Ovary (tissue), 9 donors: ENCODE measurements around the gene PERM1. TPM values are rescaled to one million over a fixed set of nuclear protein-coding genes. Genes with fewer than 3 reads are reported as not detected.

Experiments
- DNase-seq, 5 donors: peaks; one replicate each; pipeline ENCODE4 v3.0.0-alpha.2; 2019 to 2020
- H3K27ac ChIP-seq, 2 donors: fragments of 200-600 bp; one replicate each; pipeline versions ENCODE4 v1.5.1 to v1.8.0; 2019 to 2022
- H3K27me3 ChIP-seq: fragments of 200-600 bp; one replicate; pipeline ENCODE4 v1.8.0; 2022
- H3K36me3 ChIP-seq: fragments of 200-600 bp; sonication (generic); one replicate; pipeline ENCODE4 v1.5.1; 2019
- H3K4me1 ChIP-seq: one replicate; pipeline ENCODE4 v1.8.1; 2013; ENCODE audit warnings: mild to moderate bottlenecking, moderate library complexity; ENCODE audit not compliant: insufficient read depth
- H3K4me3 ChIP-seq: fragments of 200-600 bp; sonication (generic); one replicate; pipeline ENCODE4 v1.5.1; 2017
- H3K9me3 ChIP-seq, 2 donors: fragments of 200-600 bp in 1 of 2; sonication (generic) in 1 of 2; one replicate each; pipeline versions ENCODE4 v1.5.1 to v1.8.1; 2013 to 2019; ENCODE audit warnings: mild to moderate bottlenecking in 1 of 2, moderate library complexity in 1 of 2
- EP300 ChIP-seq: sonication (generic); formaldehyde crosslinking; IDR thresholded peaks from one replicate; pipeline ENCODE4 v1.6.1; 2017; ENCODE audit warnings: antibody characterized with exemption
- POLR2A ChIP-seq: fragments of 450-650 bp; IDR thresholded peaks from one replicate; pipeline ENCODE4 v1.6.1; 2017; ENCODE audit warnings: antibody characterized with exemption, mild to moderate bottlenecking, moderate library complexity
- WGBS, 3 donors: extraction: QIAGEN DNeasy Blood & Tissue Kit in 1 of 3; methylation state at CpG; one replicate each; pipeline versions ENCODE4 v1.1.5 to v1.1.7; 2013 to 2017; 5-methylcytosine and 5-hydroxymethylcytosine counted together
- intact Hi-C, 4 donors: fragments of 100-400 bp; cut with DNase I; formaldehyde crosslinking; loops; one replicate each; pipeline versions ENCODE4 v1.11.0 to v1.15.1; 2022 to 2023
- polyA plus RNA-seq, 2 donors: library from polyadenylated mRNA; stranded (reverse); fragments of 200-250 nt in 1 of 2; fragments of 350-450 nt in 1 of 2; fragmentation: Illumina TruSeq in 1 of 2; extraction: RNeasy Lipid Tissue Mini Kit (QIAGEN cat#74804) in 1 of 2; gene quantifications; one replicate each; pipeline ENCODE4 v1.2.3, GENCODE V29; 2013 to 2014
- total RNA-seq, 7 donors: library from RNA; depleted of rRNA in 2 of 7; stranded (reverse); fragments of >200 nt in 2 of 7; fragmentation: NEBNext Ultra II Directional in 3 of 7; extraction: Animal tissue kit (Norgen Biotek cat#: 25700) in 3 of 7; gene quantifications; one replicate each; pipeline versions ENCODE4 v1.1.0 to v1.2.4, GENCODE V29; 2016 to 2023
- TF ChIP-seq, protein P1 (sequence below), 3 donors: fragments of 450-650 bp in 2 of 3; fragments of 200-600 bp in 1 of 3; IDR thresholded peaks; one replicate each; pipeline versions ENCODE4 v1.5.1 to v1.8.0; 2016 to 2022; ENCODE audit warnings: antibody characterized with exemption in 3 of 3, mild to moderate bottlenecking in 1 of 3
- donor health status: DM: no; HTN: no; CAD: no; lungs with moderate emphysema.
- donor health status: DM: no; HTN: no; CAD: no.
- donor health status: Bipolar disorder and iron deficiency.
- donor health status: DM: yes; HTN: yes; CAD: no.
- donor health status: DM: no; HTN: no; CAD: no.
- donor health status: DM: yes; HTN: yes; CAD: no.

PERM1 gene
- total and polyA plus RNA-seq, 9 donors = 0.07 to 0.34 (median 0.28) TPM; not detected in 4

DNA sequence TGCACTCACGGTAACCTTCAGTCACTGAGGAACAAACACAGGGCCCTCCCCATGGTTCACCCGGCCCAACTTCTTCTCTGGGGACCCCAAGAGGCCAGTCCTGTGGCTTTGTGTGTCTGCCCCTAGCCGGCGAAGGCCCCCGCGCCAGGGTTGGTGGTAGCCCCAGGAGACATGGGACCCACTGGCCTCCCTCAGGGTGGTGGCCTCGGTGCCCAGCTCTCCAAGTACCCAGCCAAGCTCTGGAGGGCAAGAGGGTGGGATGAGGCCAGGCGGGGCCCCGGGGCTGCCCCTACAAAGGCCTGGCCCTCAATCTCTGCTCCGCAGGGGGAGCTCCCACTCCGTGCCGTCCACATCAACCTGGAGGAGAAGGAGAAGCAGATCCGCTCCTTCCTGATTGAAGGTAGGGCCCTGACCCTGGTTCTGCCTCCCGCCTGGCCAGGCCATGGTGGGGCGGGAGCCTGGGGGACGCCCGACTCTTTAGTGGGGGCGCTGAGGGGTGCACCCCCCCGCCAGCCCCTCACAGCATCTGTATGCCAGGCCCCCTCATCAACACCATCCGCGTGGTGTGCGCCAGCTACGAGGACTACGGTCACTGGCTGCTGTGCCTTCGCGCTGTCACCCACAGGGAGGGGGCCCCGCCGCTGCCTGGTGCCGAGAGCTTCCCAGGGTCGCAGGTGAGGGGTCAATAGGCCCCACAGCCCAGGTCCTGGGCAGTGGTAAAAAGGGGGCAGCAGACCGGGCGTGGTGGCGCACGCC, 10.0 kb downstream of the PERM1 start:
- peaks cover 2% of the 10 kb centered on the region for H3K4me1 ChIP-seq
- TF ChIP-seq, protein P1, sequence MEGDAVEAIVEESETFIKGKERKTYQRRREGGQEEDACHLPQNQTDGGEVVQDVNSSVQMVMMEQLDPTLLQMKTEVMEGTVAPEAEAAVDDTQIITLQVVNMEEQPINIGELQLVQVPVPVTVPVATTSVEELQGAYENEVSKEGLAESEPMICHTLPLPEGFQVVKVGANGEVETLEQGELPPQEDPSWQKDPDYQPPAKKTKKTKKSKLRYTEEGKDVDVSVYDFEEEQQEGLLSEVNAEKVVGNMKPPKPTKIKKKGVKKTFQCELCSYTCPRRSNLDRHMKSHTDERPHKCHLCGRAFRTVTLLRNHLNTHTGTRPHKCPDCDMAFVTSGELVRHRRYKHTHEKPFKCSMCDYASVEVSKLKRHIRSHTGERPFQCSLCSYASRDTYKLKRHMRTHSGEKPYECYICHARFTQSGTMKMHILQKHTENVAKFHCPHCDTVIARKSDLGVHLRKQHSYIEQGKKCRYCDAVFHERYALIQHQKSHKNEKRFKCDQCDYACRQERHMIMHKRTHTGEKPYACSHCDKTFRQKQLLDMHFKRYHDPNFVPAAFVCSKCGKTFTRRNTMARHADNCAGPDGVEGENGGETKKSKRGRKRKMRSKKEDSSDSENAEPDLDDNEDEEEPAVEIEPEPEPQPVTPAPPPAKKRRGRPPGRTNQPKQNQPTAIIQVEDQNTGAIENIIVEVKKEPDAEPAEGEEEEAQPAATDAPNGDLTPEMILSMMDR (IDR thresholded peaks at IDR 0.05) = no peak
- no peak for TF ChIP-seq POLR2A
- TF ChIP-seq EP300 = no peak
- no peaks in the 10 kb centered on the region for H3K36me3 ChIP-seq
- intact Hi-C loops = no loop called here
- no peak overlapping the region for H3K27ac ChIP-seq
- no peaks in the 10 kb centered on the region for H3K27me3 ChIP-seq
- H3K4me3 ChIP-seq = no peak overlapping the region
- no peaks in the 10 kb centered on the region for H3K9me3 ChIP-seq
- 68 to 75% (median 74%) methylated on average over 29 to 34 of the region's 34 CpGs for WGBS, 3 donors
- peak in 1 of 5 donors; percentile 31 for DNase-seq

DNA sequence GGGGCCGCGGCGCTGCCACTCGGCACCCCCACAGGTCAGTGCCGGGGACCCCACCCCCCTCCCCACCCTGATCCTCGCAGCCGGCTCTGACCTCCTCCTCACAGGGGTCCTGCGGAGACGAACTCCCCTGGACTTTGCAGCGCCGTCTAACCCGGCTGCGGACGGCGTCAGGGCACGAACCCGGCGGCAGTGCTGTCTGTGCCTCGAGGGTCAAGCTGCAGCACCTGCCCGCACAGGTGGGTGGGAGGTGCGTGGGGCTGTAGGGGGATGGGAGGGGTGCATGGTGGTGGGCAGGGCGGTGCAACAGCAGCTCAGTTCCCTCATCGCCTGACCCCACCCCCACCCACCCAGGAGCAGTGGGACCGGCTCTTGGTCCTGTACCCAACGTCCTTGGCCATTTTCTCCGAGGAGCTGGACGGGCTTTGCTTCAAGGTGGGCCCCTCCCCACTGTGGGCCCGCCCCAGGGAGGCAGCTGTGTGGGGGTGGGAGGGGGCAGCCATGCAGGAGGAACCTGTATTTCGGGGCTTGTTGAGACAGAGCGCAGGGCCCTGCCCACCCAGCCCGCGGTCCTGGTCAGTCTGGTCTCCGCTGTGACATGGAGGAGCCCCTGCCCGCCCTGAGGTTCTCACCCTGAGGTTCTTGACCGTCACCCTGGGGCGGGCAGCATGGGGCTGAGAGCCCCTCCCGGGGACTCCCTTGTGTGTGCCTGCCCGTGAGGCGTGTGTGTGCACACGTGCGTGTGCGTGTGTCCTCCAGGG, 10.7 kb downstream of the PERM1 start:
- Histone ChIP-seq H3K9me3 (no peaks in the 10 kb centered on the region), H3K4me3 (no peak overlapping the region), H3K4me1 (peaks cover under 1% of the 10 kb centered on the region), H3K27me3 (no peaks in the 10 kb centered on the region), H3K27ac (no peak overlapping the region), H3K36me3 (no peaks in the 10 kb centered on the region)
- DNase-seq = peak in 1 of 5 donors; percentile 32
- intact Hi-C loops = no loop called here
- WGBS, 3 donors = 24 to 51% (median 43%) methylated on average over 17 to 42 of the region's 42 CpGs
- TF ChIP-seq EP300 = no peak
- TF ChIP-seq POLR2A = no peak
- TF ChIP-seq, protein P1 (IDR thresholded peaks at IDR 0.05) = no peak

DNA sequence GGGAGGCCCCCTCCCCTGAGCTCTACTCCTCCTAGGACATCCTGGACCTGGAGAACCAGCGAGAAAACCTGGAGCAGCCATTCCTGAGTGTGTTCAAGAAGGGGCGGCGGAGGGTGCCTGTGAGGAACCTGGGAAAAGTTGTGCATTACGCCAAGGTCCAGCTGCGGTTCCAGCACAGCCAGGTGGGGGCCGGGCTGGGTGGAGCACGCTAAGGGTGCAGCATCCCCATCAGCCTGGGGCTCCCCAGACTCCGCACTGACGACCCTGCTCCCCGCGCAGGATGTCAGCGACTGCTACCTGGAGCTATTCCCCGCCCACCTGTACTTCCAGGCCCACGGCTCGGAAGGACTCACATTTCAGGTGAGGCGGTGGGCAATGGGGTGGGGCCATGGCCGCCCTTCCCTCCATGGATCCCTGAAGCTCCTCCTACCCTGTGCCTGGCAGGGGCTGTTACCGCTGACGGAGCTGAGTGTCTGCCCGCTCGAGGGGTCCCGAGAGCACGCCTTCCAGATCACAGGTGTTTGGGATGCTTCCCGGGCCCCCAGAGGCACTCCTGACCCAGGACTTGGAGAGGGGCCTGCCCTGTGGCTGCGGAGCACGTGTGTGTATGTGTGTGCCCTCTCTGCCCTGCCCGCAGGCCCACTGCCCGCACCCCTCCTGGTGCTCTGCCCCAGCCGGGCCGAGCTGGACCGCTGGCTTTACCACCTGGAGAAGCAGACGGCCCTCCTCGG, 11.5 kb downstream of the PERM1 start:
- intact Hi-C loops = no loop called here
- H3K27me3 ChIP-seq = no peaks in the 10 kb centered on the region
- H3K27ac ChIP-seq = no peak overlapping the region
- H3K36me3 ChIP-seq = no peaks in the 10 kb centered on the region
- no peak overlapping the region for H3K4me3 ChIP-seq
- DNase-seq = no peak
- 7 to 20% (median 11%) methylated on average over 19 to 33 of the region's 33 CpGs for WGBS, 3 donors
- no peaks in the 10 kb centered on the region for H3K4me1 ChIP-seq
- H3K9me3 ChIP-seq = no peaks in the 10 kb centered on the region
- TF ChIP-seq EP300 (no peak), POLR2A (no peak)
- TF ChIP-seq, protein P1 (IDR thresholded peaks at IDR 0.05) = no peak

DNA sequence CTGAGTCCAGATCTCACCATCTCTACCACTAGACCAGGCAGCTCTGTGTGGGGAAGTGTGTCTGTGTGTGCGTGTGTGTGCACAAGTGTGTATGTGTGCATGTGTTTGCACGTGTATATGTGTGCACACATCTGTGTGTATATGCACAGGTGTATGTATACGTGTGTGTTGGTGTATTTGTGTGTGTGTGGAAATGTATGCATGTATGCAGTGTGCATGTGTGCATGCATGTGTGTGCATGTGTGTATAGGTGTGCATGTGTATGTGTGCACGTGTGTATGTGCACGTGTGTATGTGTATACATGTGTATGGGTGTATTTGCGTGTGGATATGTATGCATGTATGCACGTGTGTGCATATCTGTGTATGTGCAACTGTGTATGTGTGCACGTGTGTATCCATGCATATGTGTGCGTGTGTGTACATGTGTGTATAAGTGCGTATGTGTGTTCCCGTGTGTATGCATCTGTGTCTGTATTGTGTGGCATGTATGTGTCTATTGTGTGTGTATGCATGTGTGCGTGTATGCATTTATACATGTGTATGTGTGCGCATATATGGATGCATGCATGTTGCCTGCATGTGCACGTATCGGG, 12.5 kb downstream of the PERM1 start:
- intact Hi-C loops = no loop called here
- no peak overlapping the region for H3K4me3 ChIP-seq
- DNase-seq = no peak
- no peaks in the 10 kb centered on the region for H3K36me3 ChIP-seq
- no peaks in the 10 kb centered on the region for H3K4me1 ChIP-seq
- H3K27me3 ChIP-seq = no peaks in the 10 kb centered on the region
- H3K27ac ChIP-seq = no peak overlapping the region
- TF ChIP-seq EP300 (no peak), POLR2A (no peak)
- TF ChIP-seq, protein P1 (IDR thresholded peaks at IDR 0.05) = no peak
- 76 to 80% (median 77%) methylated on average over 15 of the region's 15 CpGs for WGBS, 3 donors
- H3K9me3 ChIP-seq = no peaks in the 10 kb centered on the region
